G401.6 (cell line): ENCODE data around the gene MDFIC.

Experiments
- FAIRE-seq: peaks from 2 replicates; lab custom pipeline; 2012; peaks lifted over from hg19 to GRCh38; lab: Jason Lieb, UNC

MDFIC gene

GRCh38 chr7:114956702-114957101 is 34.8 kb downstream of the MDFIC start:
- FAIRE-seq: no peak

- FAIRE-seq: no peak
Measured at GRCh38 chr7:114957444-114957843, 35.5 kb downstream of the MDFIC start.

- no peak for FAIRE-seq
Measured at GRCh38 chr7:114959931-114960330, 38.0 kb downstream of the MDFIC start.

GRCh38 chr7:114962441-114962840 is 40.5 kb downstream of the MDFIC start:
- FAIRE-seq: no peak

- no peak for FAIRE-seq
Measured at GRCh38 chr7:114966156-114966555, 44.3 kb downstream of the MDFIC start.

- FAIRE-seq: no peak
Measured at GRCh38 chr7:114969096-114969495, 47.2 kb downstream of the MDFIC start.

GRCh38 chr7:114970308-114970707 is 48.4 kb downstream of the MDFIC start:
- no peak for FAIRE-seq

GRCh38 chr7:114970732-114971131 is 48.8 kb downstream of the MDFIC start:
- no peak for FAIRE-seq

- FAIRE-seq: no peak
Measured at GRCh38 chr7:114972567-114972966, 50.7 kb downstream of the MDFIC start.

- FAIRE-seq: no peak
Measured at GRCh38 chr7:114973147-114973546, 51.3 kb downstream of the MDFIC start.

GRCh38 chr7:114975401-114975800 is 53.5 kb downstream of the MDFIC start:
- no peak for FAIRE-seq

- peak; percentile 53 for FAIRE-seq
Measured at GRCh38 chr7:114976666-114977065, 54.8 kb downstream of the MDFIC start.

GRCh38 chr7:114977277-114977676 is 55.4 kb downstream of the MDFIC start:
- no peak for FAIRE-seq

- FAIRE-seq: no peak
Measured at GRCh38 chr7:114979388-114979787, 57.5 kb downstream of the MDFIC start.

- FAIRE-seq: no peak
Measured at GRCh38 chr7:114979803-114980507, 58.1 kb downstream of the MDFIC start.

- no peak for FAIRE-seq
Measured at GRCh38 chr7:114981323-114981722, 59.4 kb downstream of the MDFIC start.

- no peak for FAIRE-seq
Measured at GRCh38 chr7:114985116-114985715, 63.3 kb downstream of the MDFIC start.

GRCh38 chr7:114986190-114987180 is 64.6 kb downstream of the MDFIC start:
- no peak for FAIRE-seq

- no peak for FAIRE-seq
Measured at GRCh38 chr7:114988026-114988425, 66.1 kb downstream of the MDFIC start.

- FAIRE-seq: no peak
Measured at GRCh38 chr7:114988755-114989375, 67.0 kb downstream of the MDFIC start.

GRCh38 chr7:114989531-114989930 is 67.6 kb downstream of the MDFIC start:
- no peak for FAIRE-seq
